ENCODE results near the gene ID2. TPM values are rescaled to one million over a fixed set of nuclear protein-coding genes. Genes with fewer than 3 reads are reported as not detected.
A peak's percentile ranks its signal among the peaks of the same experiment; 100 is the strongest.

Gene ID2
- polyA plus RNA-seq, 2 donors, result 12.7 to 23.1 TPM

GRCh38 chr2:8674420-8675009 lies 7.3 kb upstream of the ID2 start:
- H3K36me3 ChIP-seq (ENCODE audit: control insufficient read depth in 2 of 2, insufficient read depth in 2 of 2, low read length in 1 of 2), result no peaks in the 10 kb centered on the region
- H3K4me3 ChIP-seq (ENCODE audit: low read depth in 1 of 2, low read length in 2 of 2), result no peak overlapping the region
- peaks cover 2 to 7% of the 10 kb centered on the region in 2 donors for H3K4me1 ChIP-seq (ENCODE audit: control insufficient read depth in 2 of 2, insufficient read depth in 2 of 2, low read length in 1 of 2)
- no peak overlapping the region for H3K27ac ChIP-seq (ENCODE audit: low read depth in 2 of 2, low read length in 1 of 2)
- WGBS, 2 donors, result 95 to 97% methylated on average over 8 of the region's 8 CpGs
- peaks cover 0 to 5% of the 10 kb centered on the region in 2 donors for H3K9me3 ChIP-seq (ENCODE audit: control insufficient read depth in 2 of 2, insufficient read depth in 1 of 2, low read depth in 1 of 2, low read length in 1 of 2)
- no peaks in the 10 kb centered on the region for H3K27me3 ChIP-seq (ENCODE audit: control insufficient read depth in 1 of 2, insufficient read depth in 2 of 2, low read length in 2 of 2)

GRCh38 chr2:8675543-8675942 lies 6.3 kb upstream of the ID2 start:
- H3K4me1 ChIP-seq (ENCODE audit: control insufficient read depth in 2 of 2, insufficient read depth in 2 of 2, low read length in 1 of 2), result peaks cover 2 to 7% of the 10 kb centered on the region in 2 donors
- peaks cover 0 to 5% of the 10 kb centered on the region in 2 donors for H3K9me3 ChIP-seq (ENCODE audit: control insufficient read depth in 2 of 2, insufficient read depth in 1 of 2, low read depth in 1 of 2, low read length in 1 of 2)
- no peaks in the 10 kb centered on the region for H3K27me3 ChIP-seq (ENCODE audit: control insufficient read depth in 1 of 2, insufficient read depth in 2 of 2, low read length in 2 of 2)
- WGBS, 2 donors, result 68 to 91% methylated on average over 5 of the region's 5 CpGs
- H3K36me3 ChIP-seq (ENCODE audit: control insufficient read depth in 2 of 2, insufficient read depth in 2 of 2, low read length in 1 of 2), result no peaks in the 10 kb centered on the region
- H3K4me3 ChIP-seq (ENCODE audit: low read depth in 1 of 2, low read length in 2 of 2), result no peak overlapping the region
- H3K27ac ChIP-seq (ENCODE audit: low read depth in 2 of 2, low read length in 1 of 2), result no peak overlapping the region

GRCh38 chr2:8676191-8676920 lies 5.5 kb upstream of the ID2 start:
- Histone ChIP-seq H3K4me1 (ENCODE audit: control insufficient read depth in 2 of 2, insufficient read depth in 2 of 2, low read length in 1 of 2) (peaks cover 2 to 5% of the 10 kb centered on the region in 2 donors), H3K27me3 (ENCODE audit: control insufficient read depth in 1 of 2, insufficient read depth in 2 of 2, low read length in 2 of 2) (no peaks in the 10 kb centered on the region), H3K27ac (ENCODE audit: low read depth in 2 of 2, low read length in 1 of 2) (peak overlapping the region; percentile 72 to 80), H3K9me3 (ENCODE audit: control insufficient read depth in 2 of 2, insufficient read depth in 1 of 2, low read depth in 1 of 2, low read length in 1 of 2) (peaks cover 0 to 5% of the 10 kb centered on the region in 2 donors), H3K36me3 (ENCODE audit: control insufficient read depth in 2 of 2, insufficient read depth in 2 of 2, low read length in 1 of 2) (no peaks in the 10 kb centered on the region), H3K4me3 (ENCODE audit: low read depth in 1 of 2, low read length in 2 of 2) (peak overlapping the region; percentile 28 to 39)
- 17 to 24% methylated on average over 51 of the region's 51 CpGs for WGBS, 2 donors

- 9 to 19% methylated on average over 31 to 35 of the region's 35 CpGs for WGBS, 2 donors
- H3K9me3 ChIP-seq (ENCODE audit: control insufficient read depth in 2 of 2, insufficient read depth in 1 of 2, low read depth in 1 of 2, low read length in 1 of 2), result peaks cover 0 to 5% of the 10 kb centered on the region in 2 donors
- H3K27ac ChIP-seq (ENCODE audit: low read depth in 2 of 2, low read length in 1 of 2), result peak overlapping the region; percentile 72 to 80
- H3K4me3 ChIP-seq (ENCODE audit: low read depth in 1 of 2, low read length in 2 of 2), result peak overlapping the region; percentile 22 to 39
- H3K27me3 ChIP-seq (ENCODE audit: control insufficient read depth in 1 of 2, insufficient read depth in 2 of 2, low read length in 2 of 2), result no peaks in the 10 kb centered on the region
- H3K4me1 ChIP-seq (ENCODE audit: control insufficient read depth in 2 of 2, insufficient read depth in 2 of 2, low read length in 1 of 2), result peaks cover 2 to 5% of the 10 kb centered on the region in 2 donors
- H3K36me3 ChIP-seq (ENCODE audit: control insufficient read depth in 2 of 2, insufficient read depth in 2 of 2, low read length in 1 of 2), result no peaks in the 10 kb centered on the region
Measured at GRCh38 chr2:8676921-8677645, 4.8 kb upstream of the ID2 start.

GRCh38 chr2:8677646-8678592 lies 3.9 kb upstream of the ID2 start:
- 1% methylated on average over 41 of the region's 41 CpGs for WGBS, 2 donors
- Histone ChIP-seq H3K4me3 (ENCODE audit: low read depth in 1 of 2, low read length in 2 of 2) (peak overlapping the region; percentile 35 to 58), H3K36me3 (ENCODE audit: control insufficient read depth in 2 of 2, insufficient read depth in 2 of 2, low read length in 1 of 2) (no peaks in the 10 kb centered on the region), H3K27me3 (ENCODE audit: control insufficient read depth in 1 of 2, insufficient read depth in 2 of 2, low read length in 2 of 2) (no peaks in the 10 kb centered on the region), H3K4me1 (ENCODE audit: control insufficient read depth in 2 of 2, insufficient read depth in 2 of 2, low read length in 1 of 2) (peaks cover 2 to 5% of the 10 kb centered on the region in 2 donors), H3K9me3 (ENCODE audit: control insufficient read depth in 2 of 2, insufficient read depth in 1 of 2, low read depth in 1 of 2, low read length in 1 of 2) (peaks cover 0 to 5% of the 10 kb centered on the region in 2 donors), H3K27ac (ENCODE audit: low read depth in 2 of 2, low read length in 1 of 2) (peak overlapping the region; percentile 72 to 80)

- H3K9me3 ChIP-seq (ENCODE audit: control insufficient read depth in 2 of 2, insufficient read depth in 1 of 2, low read depth in 1 of 2, low read length in 1 of 2), result peaks cover 0 to 2% of the 10 kb centered on the region in 2 donors
- H3K36me3 ChIP-seq (ENCODE audit: control insufficient read depth in 2 of 2, insufficient read depth in 2 of 2, low read length in 1 of 2), result no peaks in the 10 kb centered on the region
- peak overlapping the region; percentile 89 to 92 for H3K27ac ChIP-seq (ENCODE audit: low read depth in 2 of 2, low read length in 1 of 2)
- peaks cover 2 to 5% of the 10 kb centered on the region in 2 donors for H3K4me1 ChIP-seq (ENCODE audit: control insufficient read depth in 2 of 2, insufficient read depth in 2 of 2, low read length in 1 of 2)
- peak overlapping the region; percentile 42 to 58 for H3K4me3 ChIP-seq (ENCODE audit: low read depth in 1 of 2, low read length in 2 of 2)
- H3K27me3 ChIP-seq (ENCODE audit: control insufficient read depth in 1 of 2, insufficient read depth in 2 of 2, low read length in 2 of 2), result no peaks in the 10 kb centered on the region
- WGBS, 2 donors, result 2% methylated on average over 90 to 91 of the region's 91 CpGs
Measured at GRCh38 chr2:8678731-8679566, 2.9 kb upstream of the ID2 start.

- Histone ChIP-seq H3K4me3 (ENCODE audit: low read depth in 1 of 2, low read length in 2 of 2) (peak overlapping the region in 1 of 2 donors; percentile 58), H3K9me3 (ENCODE audit: control insufficient read depth in 2 of 2, insufficient read depth in 1 of 2, low read depth in 1 of 2, low read length in 1 of 2) (peaks cover 0 to 2% of the 10 kb centered on the region in 2 donors), H3K27ac (ENCODE audit: low read depth in 2 of 2, low read length in 1 of 2) (peak overlapping the region; percentile 89 to 92), H3K4me1 (ENCODE audit: control insufficient read depth in 2 of 2, insufficient read depth in 2 of 2, low read length in 1 of 2) (peaks cover 2 to 5% of the 10 kb centered on the region in 2 donors), H3K36me3 (ENCODE audit: control insufficient read depth in 2 of 2, insufficient read depth in 2 of 2, low read length in 1 of 2) (no peaks in the 10 kb centered on the region), H3K27me3 (ENCODE audit: control insufficient read depth in 1 of 2, insufficient read depth in 2 of 2, low read length in 2 of 2) (no peaks in the 10 kb centered on the region)
- WGBS, 2 donors, result 18 to 26% methylated on average over 8 of the region's 8 CpGs
Measured at GRCh38 chr2:8679567-8679826, 2.4 kb upstream of the ID2 start.

GRCh38 chr2:8679827-8680731 lies 1.8 kb upstream of the ID2 start:
- peaks cover 2 to 5% of the 10 kb centered on the region in 2 donors for H3K4me1 ChIP-seq (ENCODE audit: control insufficient read depth in 2 of 2, insufficient read depth in 2 of 2, low read length in 1 of 2)
- WGBS, 2 donors, result 32 to 58% methylated on average over 19 of the region's 19 CpGs
- H3K4me3 ChIP-seq (ENCODE audit: low read depth in 1 of 2, low read length in 2 of 2), result peak overlapping the region in 1 of 2 donors; percentile 58
- peak overlapping the region; percentile 81 to 89 for H3K27ac ChIP-seq (ENCODE audit: low read depth in 2 of 2, low read length in 1 of 2)
- H3K27me3 ChIP-seq (ENCODE audit: control insufficient read depth in 1 of 2, insufficient read depth in 2 of 2, low read length in 2 of 2), result no peaks in the 10 kb centered on the region
- no peaks in the 10 kb centered on the region for H3K9me3 ChIP-seq (ENCODE audit: control insufficient read depth in 2 of 2, insufficient read depth in 1 of 2, low read depth in 1 of 2, low read length in 1 of 2)
- H3K36me3 ChIP-seq (ENCODE audit: control insufficient read depth in 2 of 2, insufficient read depth in 2 of 2, low read length in 1 of 2), result no peaks in the 10 kb centered on the region

Data from esophagus (tissue), 2 donors.